GM12891 (cell line): ENCODE results near the gene SMIM15.

Experiments
- POLR2A ChIP-seq: IDR thresholded peaks from 2 replicates; pipeline ENCODE4 v1.6.1; 2011; ENCODE audit warnings: low read depth, low read length, control low read depth
- POLR2AphosphoS5 ChIP-seq: IDR thresholded peaks from 2 replicates; pipeline ENCODE4 v1.6.1; 2011; ENCODE audit warnings: low read depth, low read length, control low read depth
- SPI1 ChIP-seq: IDR thresholded peaks from 2 replicates; pipeline ENCODE4 v1.6.1; 2011; ENCODE audit warnings: low read depth, low read length, control low read depth

DNA sequence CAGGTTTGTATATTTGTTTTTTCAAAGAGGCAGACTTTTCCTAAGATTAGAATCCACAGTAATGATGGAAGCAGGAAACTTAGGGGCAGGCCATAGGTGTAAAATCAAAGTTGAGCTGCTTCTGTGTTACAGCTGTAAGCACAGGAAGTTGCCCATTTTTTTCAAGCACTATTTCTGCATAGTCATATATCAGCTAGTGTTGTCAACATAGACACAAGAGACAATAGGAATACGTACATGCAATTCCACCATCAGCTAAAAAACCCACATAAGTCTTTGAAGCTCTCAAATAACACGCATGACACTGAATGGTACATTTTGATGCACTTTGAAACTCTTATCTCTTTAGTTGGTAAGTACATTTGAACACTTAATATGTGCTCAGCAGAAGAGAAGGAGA lies 20.2 kb upstream of the SMIM15 start:
- TF ChIP-seq POLR2A (no peak), POLR2AphosphoS5 (no peak), SPI1 (no peak)
